Posterior vena cava (tissue), 2 donors: ENCODE results near the gene ELFN2. TPM values are rescaled to one million over a fixed set of nuclear protein-coding genes. Genes with fewer than 3 reads are reported as not detected.

Source experiments
- DNase-seq: peaks from one replicate; pipeline ENCODE4 v3.0.0-alpha.2; 2020; ENCODE audit warnings: low spot score
- intact Hi-C, 2 donors: fragments of 100-400 bp; cut with DNase I; formaldehyde crosslinking; loops; one replicate each; pipeline versions ENCODE4 v1.14.1 to v1.14.2; 2022 to 2023
- total RNA-seq, 2 donors: library from RNA; stranded (reverse); fragmentation: NEBNext Ultra II Directional; extraction: Animal tissue kit (Norgen Biotek cat#: 25700); gene quantifications; one replicate each; pipeline ENCODE4 v1.2.1, GENCODE V29; 2021
- donor health status: DM: yes; HTN: yes; CAD: no.
- donor health status: DM: yes; HTN: yes; CAD: no.

The ELFN2 gene
- total RNA-seq, 2 donors from 2014 or later = 0.05 to 0.10 TPM

DNA sequence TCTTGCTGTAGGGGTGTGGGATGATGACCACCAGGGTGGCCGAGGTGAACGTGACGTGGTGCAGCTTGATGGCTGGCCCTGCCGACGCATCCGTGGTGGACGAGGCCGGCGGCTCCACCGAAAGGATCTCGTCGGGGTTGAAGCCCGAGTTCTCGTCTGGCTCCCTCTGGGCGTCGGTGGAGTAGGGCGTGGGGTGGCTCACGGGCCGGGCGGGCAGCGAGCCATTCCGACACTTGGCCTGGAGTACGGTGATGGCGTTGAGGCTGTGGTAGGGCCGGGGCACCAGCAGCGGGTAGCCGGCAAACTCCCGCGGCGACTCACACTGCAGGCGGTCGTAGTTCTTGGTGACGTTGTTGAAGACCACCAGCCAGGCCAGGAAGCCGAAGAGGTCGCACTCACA is 52.7 kb downstream of the ELFN2 start:
- intact Hi-C loops = no loop called here
- no peak for DNase-seq

DNA sequence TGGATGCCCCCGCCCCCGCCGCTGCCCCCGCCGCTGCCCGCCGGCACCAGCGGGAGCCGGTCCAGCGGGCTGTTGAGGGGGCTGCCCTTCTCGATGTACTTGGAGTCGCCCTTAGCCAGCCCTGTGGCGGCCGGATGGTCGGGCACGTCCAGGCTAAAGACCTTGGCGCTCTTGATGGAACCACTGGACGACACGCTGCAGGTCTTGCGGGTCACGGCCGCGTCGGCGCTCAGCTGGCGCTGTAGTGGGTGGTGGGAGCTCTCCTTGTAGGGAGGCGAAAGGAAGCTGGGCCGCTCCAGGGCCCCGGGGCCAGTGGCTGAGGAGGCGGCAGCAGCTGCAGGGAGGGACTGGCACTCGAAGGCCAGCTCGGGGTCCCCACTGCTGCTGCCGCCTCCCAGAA is 53.8 kb downstream of the ELFN2 start:
- DNase-seq = no peak
- intact Hi-C loops = no loop called here

DNA sequence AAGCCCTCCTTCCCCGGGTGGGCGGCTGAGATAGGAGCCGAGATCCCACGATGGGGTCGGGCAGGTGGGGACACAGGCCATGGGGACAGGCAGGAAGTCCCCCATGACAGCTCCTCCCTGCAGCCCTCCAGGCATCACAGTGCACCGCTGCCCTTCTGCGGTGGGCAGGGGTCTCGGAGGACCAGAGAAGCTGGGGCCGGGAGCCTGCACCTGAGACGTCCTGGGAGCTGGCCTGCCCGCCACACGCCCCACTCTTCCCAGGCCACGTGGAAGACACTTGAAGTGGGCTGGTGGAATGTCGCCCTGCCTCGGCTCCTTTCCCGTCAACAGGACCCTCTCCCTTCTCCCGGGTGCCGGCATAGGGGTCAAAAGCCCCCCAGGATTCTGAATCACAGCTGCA is 55.4 kb downstream of the ELFN2 start:
- intact Hi-C loops = no loop called here
- no peak for DNase-seq

DNA sequence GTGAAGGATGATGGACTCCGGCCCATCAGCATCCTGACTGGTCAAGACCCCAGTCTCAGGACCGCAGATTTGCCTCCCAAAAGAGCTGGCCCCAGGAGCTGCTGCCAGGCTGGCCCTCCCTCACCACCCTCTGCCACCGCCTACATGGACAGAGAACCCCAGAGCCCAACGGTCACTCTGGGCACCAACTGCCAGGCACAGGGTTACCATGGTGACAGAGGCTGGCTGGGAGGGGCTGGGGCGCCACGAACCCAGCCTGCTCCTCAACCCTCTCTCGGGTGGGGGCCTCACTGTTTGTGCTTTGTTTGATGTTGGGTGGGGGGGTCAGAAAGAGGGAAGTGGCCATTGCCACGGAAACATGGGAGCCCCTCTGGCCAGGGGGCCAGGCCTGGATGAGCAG is 55.8 kb downstream of the ELFN2 start:
- intact Hi-C loops = no loop called here

DNA sequence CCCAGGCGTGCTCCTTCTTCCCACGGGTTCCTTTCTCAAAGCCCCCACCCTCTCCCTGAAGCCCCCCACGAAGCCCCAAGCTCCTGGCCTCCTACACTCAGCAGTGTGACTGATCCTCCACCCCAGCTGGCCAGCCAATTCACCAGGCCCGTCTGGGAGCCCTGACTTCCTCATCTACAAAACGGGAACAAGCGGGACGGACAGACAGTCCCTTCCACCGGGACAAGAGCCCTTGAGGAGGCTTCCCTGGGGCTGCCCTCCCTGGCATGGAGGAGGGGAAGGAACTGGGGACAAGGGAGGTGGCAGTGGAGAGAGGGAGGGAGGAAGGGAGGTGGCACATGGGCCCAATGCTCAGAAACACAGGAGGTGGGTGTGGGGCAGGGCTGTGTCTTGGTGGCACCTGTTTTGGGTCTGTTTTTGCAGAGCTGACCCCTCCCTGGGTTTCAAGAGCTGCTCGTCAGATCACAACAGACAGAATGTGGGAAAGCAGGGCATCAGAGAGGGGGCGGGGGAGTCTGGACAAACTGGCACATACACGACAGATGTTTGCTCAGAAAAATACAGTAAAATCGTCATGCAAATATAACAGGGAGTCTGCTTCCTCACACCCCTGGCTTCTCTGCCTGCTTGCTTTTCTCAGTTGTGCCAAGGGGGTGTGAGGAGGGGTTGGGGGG is 56.8 kb downstream of the ELFN2 start:
- DNase-seq = no peak
- intact Hi-C loops = no loop called here

More for the DNA sequence above, 55.8 kb downstream of the ELFN2 start:
- no peak for DNase-seq

DNA sequence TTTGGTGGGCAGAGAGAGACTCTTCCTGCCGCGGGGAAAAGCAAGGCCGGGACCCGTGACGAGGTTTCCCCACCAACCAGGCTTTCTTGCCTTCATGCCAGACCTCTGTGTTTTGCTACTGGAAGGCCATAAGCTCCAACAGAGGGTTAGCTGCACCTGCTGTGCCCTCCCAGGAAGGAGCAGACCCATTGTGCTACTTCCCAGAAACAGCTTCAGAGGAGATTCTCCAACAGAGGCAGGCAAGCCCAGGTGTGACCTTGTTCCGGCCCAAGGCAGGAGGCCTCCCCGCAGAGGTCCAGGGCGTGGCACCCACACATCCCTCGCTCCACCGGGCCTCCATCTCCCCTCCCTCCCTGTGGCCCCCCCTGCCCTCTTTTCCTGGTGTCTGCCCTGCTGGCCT is 57.8 kb downstream of the ELFN2 start:
- intact Hi-C loops = no loop called here
- no peak for DNase-seq

DNA sequence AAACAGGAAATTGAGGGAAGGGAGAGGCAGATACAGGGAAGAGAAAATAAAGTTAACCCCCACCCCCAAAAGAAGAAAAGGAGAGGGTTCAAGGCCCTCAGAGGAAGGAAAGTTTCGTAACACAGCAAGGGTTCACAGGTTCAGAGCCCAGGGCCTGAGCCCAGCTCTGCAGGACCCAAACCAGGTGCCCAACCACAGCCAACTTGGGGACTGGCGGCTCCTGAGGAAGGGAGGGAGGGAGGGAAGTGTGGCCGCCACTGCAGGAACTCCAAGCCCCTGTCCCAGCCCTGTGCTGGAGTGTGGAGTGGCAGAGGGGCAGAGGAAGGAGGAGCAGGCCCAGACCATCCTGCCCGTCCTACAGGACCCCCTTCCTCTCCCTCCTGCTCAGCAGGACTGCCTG is 59.2 kb downstream of the ELFN2 start:
- intact Hi-C loops = no loop called here
- DNase-seq = no peak

DNA sequence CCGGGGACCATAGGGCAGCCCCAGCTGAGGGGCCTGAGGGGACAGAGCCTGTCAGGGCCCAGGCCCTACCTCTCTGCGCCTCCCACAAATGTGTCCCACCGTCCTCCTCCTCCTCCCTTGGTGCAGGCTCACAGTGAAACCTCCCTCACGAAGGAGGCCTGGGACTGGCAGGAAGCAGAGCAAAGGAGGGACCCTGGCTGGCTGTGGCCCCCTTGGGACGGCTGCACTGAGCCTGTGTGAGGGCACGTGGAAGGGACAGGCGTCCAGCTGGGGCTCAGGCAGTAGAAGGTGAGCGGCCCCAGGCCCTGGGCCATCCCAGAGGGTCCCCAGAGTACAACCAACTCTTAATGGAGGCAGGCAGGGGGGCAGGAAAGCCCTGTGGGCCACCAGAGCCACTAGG is 60.7 kb downstream of the ELFN2 start:
- intact Hi-C loops = no loop called here
- no peak for DNase-seq

DNA sequence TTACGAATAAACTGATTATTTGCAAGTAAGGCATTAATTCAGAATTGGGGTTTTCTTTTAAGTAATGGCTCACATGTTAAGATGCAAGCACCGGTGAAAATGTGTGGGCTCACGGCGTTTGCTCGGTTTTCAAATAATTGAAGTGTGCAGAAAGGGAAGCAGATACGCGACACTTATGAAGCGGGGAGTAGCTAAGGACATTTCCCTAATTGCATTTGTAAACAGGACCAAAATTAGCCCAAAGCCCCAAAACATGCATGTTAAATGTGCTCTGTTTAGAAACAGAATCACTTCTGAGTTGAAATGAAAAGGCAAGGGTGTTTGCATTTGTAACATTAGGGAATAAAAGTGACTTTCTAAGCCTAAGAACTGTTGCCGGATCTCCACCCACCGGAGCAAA is 61.3 kb downstream of the ELFN2 start:
- no peak for DNase-seq
- intact Hi-C loops = no loop called here

DNA sequence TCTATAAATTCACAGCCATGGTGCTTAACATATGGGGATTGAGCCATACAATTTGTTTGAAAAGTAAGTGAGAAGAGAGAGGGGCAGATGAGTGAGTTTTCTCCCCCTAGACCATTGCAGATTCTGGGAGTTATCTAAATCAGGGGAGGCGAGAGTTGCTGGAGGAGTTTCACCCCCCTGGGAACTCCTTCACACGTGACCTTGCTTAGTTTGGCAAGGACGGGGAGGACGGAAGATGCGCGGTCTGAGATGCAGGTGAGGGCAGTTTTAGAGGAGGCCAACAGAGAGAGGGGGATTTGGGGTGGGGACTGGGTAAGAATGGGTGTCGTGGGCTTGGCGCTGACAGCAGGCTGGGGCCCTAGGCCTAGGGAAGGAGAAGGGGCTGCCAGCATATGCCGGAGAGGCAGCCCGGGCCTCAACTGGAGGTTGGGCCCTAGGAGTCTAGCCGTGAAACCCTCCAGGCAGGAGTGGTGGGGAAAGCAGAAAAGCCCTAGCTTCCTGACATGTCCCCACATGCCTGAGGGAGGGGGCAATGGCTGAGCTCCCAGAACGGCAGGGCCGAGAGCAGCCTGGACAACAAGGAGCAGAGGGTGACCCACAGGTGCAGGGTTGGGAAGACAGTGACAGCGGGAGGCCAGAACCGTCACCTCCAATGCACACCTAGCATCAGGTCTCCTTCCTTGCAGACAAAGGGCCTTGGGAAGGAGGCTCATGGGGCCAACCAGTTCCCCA is 63.9 kb downstream of the ELFN2 start:
- DNase-seq = no peak
- intact Hi-C loops = loop anchor here in 1 of 2 donors (2.0 kb wide), 1 partner anchor 35 kb away; no protein-coding TSS in a partner anchor

DNA sequence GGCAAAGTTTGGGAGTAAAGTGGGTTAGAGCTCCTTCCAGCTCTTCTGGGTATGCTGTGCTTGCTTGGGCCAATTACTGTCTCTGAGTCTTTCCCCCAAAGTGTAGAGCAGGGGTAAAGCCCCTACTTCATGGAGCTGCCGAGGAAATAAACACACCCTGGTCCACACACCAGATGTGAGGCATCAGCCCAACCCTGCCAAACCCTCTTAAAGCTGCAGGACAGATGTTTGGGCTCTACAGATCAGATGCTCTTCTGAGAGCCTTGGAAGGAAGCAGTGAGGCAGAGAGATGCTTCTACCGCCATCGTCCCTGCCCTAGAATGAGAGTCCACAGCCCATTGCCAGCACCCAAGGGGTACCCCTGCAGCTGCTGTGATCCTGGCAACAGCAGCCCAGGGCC is 64.7 kb downstream of the ELFN2 start:
- intact Hi-C loops = loop anchor here in 1 of 2 donors (2.0 kb wide), 1 partner anchor 34 kb away; no protein-coding TSS in a partner anchor
- DNase-seq = no peak

DNA sequence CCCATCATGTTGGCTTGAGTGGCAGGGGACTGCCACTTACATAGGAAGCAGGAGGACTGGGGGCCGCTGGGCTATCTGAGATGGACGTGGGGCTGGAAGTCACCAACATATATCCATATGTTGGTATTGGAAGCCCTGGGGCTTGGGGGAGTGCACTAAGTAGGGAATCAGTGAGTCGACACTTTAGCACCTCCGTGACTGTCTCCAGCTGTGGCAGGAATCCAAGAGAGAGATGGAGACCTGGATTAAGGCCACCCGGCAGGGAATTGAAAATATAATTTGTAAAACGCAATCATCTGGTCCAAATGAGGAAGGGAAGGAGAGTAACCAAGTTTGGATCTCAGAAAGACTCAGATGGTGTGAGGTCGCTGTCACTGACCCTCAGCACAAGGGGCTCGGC is 68.4 kb downstream of the ELFN2 start:
- intact Hi-C loops = loop anchor here in 1 of 2 donors (10.0 kb wide), 1 partner anchor 334 kb away; no protein-coding TSS in a partner anchor
- DNase-seq = no peak

DNA sequence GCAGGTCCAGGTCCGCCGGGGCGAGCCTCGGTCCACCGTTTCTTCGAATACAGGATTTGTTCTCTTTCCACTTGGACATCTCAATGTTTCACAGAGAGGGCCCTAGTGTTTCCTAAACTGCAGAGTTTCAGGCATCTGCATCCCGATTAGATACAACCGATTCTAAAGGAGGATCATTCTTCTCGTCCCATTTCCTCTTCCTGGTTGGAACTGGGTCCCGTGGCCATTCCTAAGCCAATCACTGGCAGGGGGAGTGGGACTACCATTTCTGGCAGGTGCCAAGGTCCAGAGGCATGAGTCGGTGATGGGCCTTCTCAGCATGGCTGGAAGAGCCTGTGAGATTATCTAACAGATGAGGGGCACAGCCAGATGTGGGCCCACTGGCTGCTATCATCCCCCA is 68.9 kb downstream of the ELFN2 start:
- intact Hi-C loops = loop anchor here in 1 of 2 donors (10.0 kb wide), 1 partner anchor 334 kb away; no protein-coding TSS in a partner anchor
- no peak for DNase-seq

DNA sequence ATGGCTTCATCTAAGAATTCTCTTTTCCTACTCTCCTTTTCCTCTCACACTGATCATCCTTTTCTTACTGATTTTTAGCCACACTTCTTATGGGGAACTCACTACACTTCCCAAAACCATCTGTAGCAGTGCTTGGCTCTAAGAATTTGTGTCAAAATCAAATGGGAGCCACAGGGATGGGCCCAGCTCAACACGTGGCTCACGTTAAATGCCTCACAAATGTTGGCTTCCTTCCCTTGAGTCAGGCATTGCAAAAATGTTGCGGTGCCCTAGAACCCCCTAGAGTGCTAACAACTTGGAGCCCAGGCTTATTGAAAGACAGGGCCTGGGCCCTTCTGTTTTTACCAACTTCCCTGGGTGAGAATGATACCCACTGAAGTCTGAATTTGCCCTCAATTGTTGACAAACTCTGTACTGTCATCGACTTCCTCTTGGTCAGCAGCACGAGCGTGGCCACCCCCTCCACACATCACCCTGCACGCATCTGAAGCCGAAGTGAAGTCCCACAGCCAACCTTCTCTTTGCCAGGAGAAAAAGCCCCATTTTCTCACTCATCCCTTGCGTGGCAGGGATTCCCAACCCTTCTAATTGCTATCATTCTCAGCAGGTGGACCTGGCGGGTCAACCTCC is 69.7 kb downstream of the ELFN2 start:
- intact Hi-C loops = loop anchor here in 1 of 2 donors (10.0 kb wide), 1 partner anchor 333 kb away; no protein-coding TSS in a partner anchor
- no peak for DNase-seq

DNA sequence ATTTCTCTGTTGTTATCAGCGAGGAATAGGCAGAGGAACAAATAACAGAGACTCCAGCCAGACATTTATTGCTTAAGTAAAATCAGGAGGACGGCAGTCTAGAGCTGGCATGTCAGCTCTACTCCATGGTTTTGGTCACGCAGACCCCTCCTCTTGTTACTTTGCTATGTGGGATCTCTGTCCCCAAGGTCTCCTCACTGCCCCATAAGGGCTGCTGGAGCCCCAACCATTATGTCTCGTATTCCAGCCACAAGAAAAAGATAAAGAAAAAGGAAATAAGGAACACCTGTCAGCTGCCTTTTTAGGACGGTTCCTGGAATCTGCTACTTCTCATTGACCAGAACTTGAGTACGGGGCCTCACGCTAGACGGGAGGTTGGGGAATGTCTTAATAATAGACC is 70.4 kb downstream of the ELFN2 start:
- no peak for DNase-seq
- intact Hi-C loops = loop anchor here in 1 of 2 donors (10.0 kb wide), 1 partner anchor 332 kb away; no protein-coding TSS in a partner anchor

DNA sequence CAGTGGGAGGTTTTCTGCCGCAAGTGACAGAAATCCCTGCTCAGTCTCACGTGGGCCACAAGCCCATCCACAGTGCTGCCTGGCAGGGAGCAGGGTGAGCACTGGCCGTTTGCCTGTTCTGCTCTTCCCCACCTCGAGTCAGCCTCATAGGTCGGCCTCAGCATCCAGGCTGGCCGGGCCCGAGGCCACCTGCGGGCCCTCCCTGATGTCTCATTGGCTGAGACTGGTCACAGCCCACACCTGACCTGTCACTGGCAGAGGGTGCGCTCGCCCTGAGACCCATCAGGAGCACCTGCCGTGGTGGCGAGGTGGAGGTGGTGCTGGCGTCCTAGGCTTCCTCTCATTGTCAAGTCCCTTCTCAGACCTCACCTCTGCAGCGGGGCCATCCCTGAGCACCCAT is 72.1 kb downstream of the ELFN2 start:
- intact Hi-C loops = loop anchor here in 1 of 2 donors (10.0 kb wide), 1 partner anchor 330 kb away; no protein-coding TSS in a partner anchor

DNA sequence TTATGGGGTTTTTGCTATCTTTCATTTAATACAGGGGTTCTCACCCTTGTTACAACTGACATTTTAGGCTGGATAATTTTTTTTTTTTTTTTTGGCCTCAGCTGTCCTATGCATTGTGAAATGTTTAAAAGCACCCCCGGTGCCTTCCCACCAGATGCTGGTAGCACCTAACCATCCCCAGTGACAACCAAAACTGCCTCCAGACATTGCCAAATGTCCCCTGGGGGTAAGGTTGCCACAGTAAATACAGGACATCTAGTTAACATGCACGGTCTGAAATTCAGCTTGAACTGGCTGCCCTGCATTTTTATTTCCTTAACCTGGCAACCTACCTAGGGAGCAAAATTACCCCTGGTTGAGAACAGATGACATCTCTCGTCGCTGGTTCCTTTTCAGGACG is 72.6 kb downstream of the ELFN2 start:
- intact Hi-C loops = loop anchor here in 1 of 2 donors (10.0 kb wide), 1 partner anchor 330 kb away; no protein-coding TSS in a partner anchor
- DNase-seq = no peak

More for the DNA sequence above, 72.1 kb downstream of the ELFN2 start:
- no peak for DNase-seq

DNA sequence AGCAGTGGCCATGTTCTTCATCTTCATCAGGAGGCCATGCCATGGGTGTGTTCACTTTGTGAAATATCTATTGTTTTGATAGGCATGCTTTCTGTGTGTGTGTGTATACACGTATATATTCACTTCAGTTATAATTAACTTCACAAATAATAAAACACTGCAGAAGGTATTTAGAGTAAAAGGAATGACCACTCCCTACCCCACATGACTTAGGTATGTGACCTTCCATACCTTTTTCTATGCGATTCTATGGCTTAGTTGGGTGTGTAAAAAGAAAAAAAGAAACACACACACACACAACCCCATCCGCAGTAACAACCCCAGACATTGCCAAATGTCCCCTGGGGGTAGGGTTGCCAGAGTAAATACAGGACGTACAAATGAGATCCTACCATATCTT is 73.0 kb downstream of the ELFN2 start:
- intact Hi-C loops = loop anchor here in 1 of 2 donors (10.0 kb wide), 1 partner anchor 329 kb away; no protein-coding TSS in a partner anchor
- no peak for DNase-seq

DNA sequence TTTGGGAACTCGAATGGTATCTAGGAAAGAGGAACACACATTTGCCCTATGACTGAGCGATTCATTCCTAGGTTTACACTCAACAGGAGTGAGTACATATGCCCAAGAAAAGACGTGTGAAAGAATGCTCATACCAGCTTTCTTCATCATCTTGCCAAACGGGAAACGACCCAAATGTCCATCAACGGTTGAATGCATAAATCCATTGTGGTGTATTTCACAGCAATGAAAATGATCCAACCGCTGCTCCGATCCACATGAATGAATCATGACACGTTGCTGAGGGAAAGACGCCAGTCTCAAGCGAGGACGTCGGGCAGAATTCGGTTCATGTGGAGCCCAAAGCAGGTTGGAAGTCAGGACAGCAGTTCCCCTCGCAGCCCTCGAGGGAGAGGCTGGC is 73.4 kb downstream of the ELFN2 start:
- intact Hi-C loops = loop anchor here in 1 of 2 donors (10.0 kb wide), 1 partner anchor 329 kb away; no protein-coding TSS in a partner anchor
- no peak for DNase-seq

DNA sequence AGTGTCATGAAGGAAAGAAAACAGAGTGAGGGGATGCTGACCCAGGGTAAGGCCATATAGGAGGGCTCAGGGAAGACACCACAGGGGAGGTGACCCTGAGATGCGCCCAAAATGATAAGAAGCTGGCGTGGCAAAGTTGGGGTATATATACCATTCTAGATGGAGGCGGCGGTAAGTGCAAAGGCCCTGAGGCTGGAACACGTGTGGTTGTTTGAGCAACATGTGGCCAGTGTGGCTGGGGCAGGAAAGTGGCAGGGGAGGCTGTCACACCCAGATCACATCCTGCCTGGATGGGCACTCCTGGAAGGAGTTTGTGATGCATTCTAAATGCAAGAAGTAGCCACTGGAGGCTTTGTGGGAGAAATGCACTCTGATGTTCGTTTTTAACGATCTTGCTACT is 74.8 kb downstream of the ELFN2 start:
- intact Hi-C loops = loop anchor here in 1 of 2 donors (10.0 kb wide), 1 partner anchor 328 kb away; no protein-coding TSS in a partner anchor
- no peak for DNase-seq
